ENCODE data around the gene CFC1B. TPM values are rescaled to one million over a fixed set of nuclear protein-coding genes. Genes with fewer than 3 reads are reported as not detected.

CFC1B gene
- total and polyA plus RNA-seq, 4 donors: not detected

Small RNAs within 50 kb of the gene (small RNA-seq; reads per million reads assigned to genes)
- not detected for gene RF00017
- gene RNU6-473P: not detected

Other genes with a start within 250 kb of the CFC1B start
- 10 to 100 TPM; 31.7 to 60.7 TPM for gene IMP4, start 178.3 kb upstream of the CFC1B start, total RNA-seq
- gene IMP4, start 178.3 kb upstream of the CFC1B start, polyA plus RNA-seq: 10 to 100 TPM; 61.8 to 95.5 TPM
- gene PTPN18, start 165.2 kb upstream of the CFC1B start, total RNA-seq: 10 to 100 TPM; 14.0 to 28.6 TPM
- 10 to 100 TPM; 16.1 to 17.2 TPM for gene PTPN18, start 165.2 kb upstream of the CFC1B start, polyA plus RNA-seq
- gene POTEI, start 11.9 kb upstream of the CFC1B start, total RNA-seq: not detected
- gene POTEI, start 11.9 kb upstream of the CFC1B start, polyA plus RNA-seq: not detected
- gene CFC1, start 78.4 kb downstream of the CFC1B start, total RNA-seq: not detected
- gene CFC1, start 78.4 kb downstream of the CFC1B start, polyA plus RNA-seq: not detected
- gene POTEJ, start 90.2 kb downstream of the CFC1B start, total RNA-seq: not detected
- not detected for gene POTEJ, start 90.2 kb downstream of the CFC1B start, polyA plus RNA-seq
- gene GPR148, start 207.8 kb downstream of the CFC1B start, total RNA-seq: not detected
- not detected for gene GPR148, start 207.8 kb downstream of the CFC1B start, polyA plus RNA-seq
- not detected for gene AMER3, start 234.3 kb downstream of the CFC1B start, total RNA-seq
- not detected for gene AMER3, start 234.3 kb downstream of the CFC1B start, polyA plus RNA-seq